ENCODE data around the gene HMCN2.

GRCh38 chr9:130329061-130329460, 63.5 kb downstream of the HMCN2 start:
- TF ChIP-seq, protein P1, sequence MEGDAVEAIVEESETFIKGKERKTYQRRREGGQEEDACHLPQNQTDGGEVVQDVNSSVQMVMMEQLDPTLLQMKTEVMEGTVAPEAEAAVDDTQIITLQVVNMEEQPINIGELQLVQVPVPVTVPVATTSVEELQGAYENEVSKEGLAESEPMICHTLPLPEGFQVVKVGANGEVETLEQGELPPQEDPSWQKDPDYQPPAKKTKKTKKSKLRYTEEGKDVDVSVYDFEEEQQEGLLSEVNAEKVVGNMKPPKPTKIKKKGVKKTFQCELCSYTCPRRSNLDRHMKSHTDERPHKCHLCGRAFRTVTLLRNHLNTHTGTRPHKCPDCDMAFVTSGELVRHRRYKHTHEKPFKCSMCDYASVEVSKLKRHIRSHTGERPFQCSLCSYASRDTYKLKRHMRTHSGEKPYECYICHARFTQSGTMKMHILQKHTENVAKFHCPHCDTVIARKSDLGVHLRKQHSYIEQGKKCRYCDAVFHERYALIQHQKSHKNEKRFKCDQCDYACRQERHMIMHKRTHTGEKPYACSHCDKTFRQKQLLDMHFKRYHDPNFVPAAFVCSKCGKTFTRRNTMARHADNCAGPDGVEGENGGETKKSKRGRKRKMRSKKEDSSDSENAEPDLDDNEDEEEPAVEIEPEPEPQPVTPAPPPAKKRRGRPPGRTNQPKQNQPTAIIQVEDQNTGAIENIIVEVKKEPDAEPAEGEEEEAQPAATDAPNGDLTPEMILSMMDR (IDR thresholded peaks at IDR 0.05), result no peak
- TF ChIP-seq POLR2A (IDR thresholded peaks at IDR 0.05; ENCODE audit: low read depth) (no peak), EP300 (IDR thresholded peaks at IDR 0.05) (no peak)

Measured in esophagus muscularis mucosa (tissue), 4 donors.